Sciatic nerve (tissue), 2 donors: ENCODE measurements around the gene SGPP2. TPM values are rescaled to one million over a fixed set of nuclear protein-coding genes. Genes with fewer than 3 reads are reported as not detected.

Source experiments
- ATAC-seq: fragments of 200-7000 bp; cut with Tn5 transposase; one replicate; pipeline ENCODE4 v1.9.1; 2020; ENCODE audit warnings: mild to moderate bottlenecking, moderate library complexity
- DNase-seq: peaks from one replicate; pipeline ENCODE4 v3.0.0-alpha.2; 2020; ENCODE audit warnings: low spot score
- intact Hi-C: fragments of 100-400 bp; cut with DNase I; formaldehyde crosslinking; loops from one replicate; pipeline ENCODE4 v1.14.2; 2022
- total RNA-seq: library from RNA; stranded (reverse); fragmentation: NEBNext Ultra II Directional; extraction: Animal tissue kit (Norgen Biotek cat#: 25700); gene quantifications from one replicate; pipeline ENCODE4 v1.2.1, GENCODE V29; 2021
- donor health status: DM: no; HTN: no; CAD: no.
- donor health status: DM: no; HTN: no; CAD: no.

The SGPP2 gene
- total RNA-seq, 1 donor from 2014 or later, result 0.53 TPM

- no peak for DNase-seq
- ATAC-seq, result no peak
- intact Hi-C loops, result no loop called here
Measured at GRCh38 chr2:222452422-222452950, 28.1 kb downstream of the SGPP2 start.

- ATAC-seq, result no peak
- intact Hi-C loops, result no loop called here
- DNase-seq, result no peak
Measured at GRCh38 chr2:222456479-222457077, 32.2 kb downstream of the SGPP2 start.

GRCh38 chr2:222459983-222460382 lies 35.6 kb downstream of the SGPP2 start:
- no peak for DNase-seq
- no peak for ATAC-seq
- intact Hi-C loops, result no loop called here

- DNase-seq (no peak), ATAC-seq (no peak)
- intact Hi-C loops, result no loop called here
Measured at GRCh38 chr2:222465746-222466145, 41.4 kb downstream of the SGPP2 start.

DNA sequence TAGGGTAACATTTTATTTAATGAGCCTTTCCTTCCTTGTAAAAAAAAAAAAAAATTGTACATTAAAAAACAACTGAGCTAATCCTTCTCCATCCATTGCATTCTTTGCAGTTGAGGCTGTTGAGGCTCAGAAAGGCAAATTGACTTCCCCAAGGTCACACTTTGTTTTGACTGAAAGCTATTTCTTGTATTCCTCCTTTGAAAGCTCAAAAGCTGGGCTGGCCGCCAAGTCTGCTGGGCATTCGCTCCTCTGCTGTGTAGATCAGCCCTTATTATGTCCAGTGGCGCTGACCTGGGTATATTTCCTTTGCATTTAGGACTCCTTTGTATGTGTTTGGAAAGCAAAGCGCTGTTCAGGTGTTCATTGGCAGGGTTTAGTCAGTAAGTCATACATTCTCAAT lies 44.0 kb downstream of the SGPP2 start:
- intact Hi-C loops, result no loop called here
- ATAC-seq, result no peak
- no peak for DNase-seq

DNA sequence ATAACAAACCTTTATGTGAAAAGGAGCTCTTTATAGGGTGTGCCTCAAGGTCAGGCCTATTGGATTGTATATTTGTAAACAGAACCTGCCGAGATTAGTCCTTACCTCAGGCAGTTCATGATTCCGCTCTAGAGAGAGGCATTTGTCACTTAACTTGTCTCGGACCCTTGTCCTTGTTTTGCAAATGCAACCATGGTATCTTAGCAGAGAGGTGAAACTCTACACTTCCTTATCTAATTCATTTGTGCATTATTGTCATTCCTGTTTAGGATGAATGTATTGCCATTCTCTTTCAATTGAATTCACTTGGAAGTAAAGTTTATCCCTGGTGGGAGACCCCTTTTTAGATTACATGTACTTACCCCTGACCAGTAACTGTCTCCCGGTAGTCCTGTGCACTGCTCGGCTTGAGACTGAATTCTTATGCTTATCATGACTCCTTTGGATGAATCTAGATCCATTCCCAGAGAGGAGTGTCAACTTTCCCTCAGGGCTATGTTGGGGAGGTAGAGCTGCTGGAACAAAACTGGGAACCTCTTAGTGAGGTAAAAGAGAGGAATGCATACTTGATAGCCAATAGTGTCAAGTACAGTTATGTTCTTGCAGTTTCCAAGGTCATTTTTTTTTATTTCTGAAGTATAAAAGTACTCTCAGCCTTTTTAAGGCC lies 46.6 kb downstream of the SGPP2 start:
- no peak for ATAC-seq

DNA sequence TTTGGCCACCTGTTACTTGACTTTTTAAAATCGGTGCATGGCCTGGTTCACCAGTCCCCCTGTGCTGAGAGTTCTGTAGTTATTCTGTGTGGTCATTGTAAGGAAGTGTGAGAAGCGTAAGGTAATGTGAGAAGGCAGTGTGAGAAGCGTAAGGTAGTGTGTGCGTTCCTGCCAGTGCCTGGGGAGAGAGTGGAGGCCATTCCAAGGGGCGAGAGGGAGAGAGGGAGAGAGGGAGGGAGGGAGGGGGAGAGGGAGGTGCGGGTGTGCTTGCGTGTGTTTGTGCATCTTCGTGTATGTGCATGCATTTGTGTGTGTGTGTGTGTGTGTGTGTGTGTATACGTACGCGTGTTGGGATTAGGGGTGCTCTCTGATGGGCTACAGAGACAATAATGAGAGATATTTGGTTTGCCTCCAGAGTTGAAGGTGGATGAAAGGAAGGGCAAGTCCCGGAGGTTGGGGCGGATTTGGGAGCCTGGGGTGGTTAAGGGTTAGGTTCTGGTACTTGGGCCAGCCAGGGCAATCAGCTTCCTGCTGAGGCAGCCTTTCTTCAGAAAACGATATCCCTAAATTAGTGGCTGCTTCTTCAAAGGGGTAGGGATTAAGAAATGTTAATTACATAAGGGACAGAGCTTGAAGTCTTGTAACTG lies 53.7 kb downstream of the SGPP2 start:
- no peak for ATAC-seq
- intact Hi-C loops, result no loop called here
- DNase-seq, result no peak

More for the DNA sequence above, 46.6 kb downstream of the SGPP2 start:
- intact Hi-C loops, result no loop called here
- no peak for DNase-seq

DNA sequence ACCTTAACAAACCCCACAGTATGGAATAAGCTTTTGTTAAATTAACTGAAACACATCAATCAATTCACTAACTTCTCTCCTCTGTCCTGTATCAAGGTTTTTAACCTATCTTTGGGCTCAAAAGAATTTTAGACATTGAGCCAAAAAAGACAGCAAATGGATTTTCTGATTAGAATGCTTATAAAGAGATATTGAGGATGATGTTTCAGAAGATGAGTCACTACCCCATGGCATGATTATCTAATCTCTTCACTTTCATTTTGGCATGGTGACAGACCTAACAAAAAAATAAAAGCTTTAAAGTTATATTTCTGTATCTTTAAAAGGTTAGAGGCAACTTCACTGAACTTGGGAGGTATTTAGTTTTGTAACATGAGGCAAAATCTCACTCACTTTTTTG lies 55.5 kb downstream of the SGPP2 start:
- no peak for ATAC-seq
- no peak for DNase-seq
- intact Hi-C loops, result no loop called here

GRCh38 chr2:222480497-222480896 lies 56.2 kb downstream of the SGPP2 start:
- ATAC-seq (no peak), DNase-seq (no peak)
- intact Hi-C loops, result no loop called here

GRCh38 chr2:222481941-222482340 lies 57.6 kb downstream of the SGPP2 start:
- intact Hi-C loops, result no loop called here
- ATAC-seq, result no peak
- no peak for DNase-seq

- DNase-seq (no peak), ATAC-seq (no peak)
- intact Hi-C loops, result no loop called here
Measured at GRCh38 chr2:222483513-222484039, 59.2 kb downstream of the SGPP2 start.

DNA sequence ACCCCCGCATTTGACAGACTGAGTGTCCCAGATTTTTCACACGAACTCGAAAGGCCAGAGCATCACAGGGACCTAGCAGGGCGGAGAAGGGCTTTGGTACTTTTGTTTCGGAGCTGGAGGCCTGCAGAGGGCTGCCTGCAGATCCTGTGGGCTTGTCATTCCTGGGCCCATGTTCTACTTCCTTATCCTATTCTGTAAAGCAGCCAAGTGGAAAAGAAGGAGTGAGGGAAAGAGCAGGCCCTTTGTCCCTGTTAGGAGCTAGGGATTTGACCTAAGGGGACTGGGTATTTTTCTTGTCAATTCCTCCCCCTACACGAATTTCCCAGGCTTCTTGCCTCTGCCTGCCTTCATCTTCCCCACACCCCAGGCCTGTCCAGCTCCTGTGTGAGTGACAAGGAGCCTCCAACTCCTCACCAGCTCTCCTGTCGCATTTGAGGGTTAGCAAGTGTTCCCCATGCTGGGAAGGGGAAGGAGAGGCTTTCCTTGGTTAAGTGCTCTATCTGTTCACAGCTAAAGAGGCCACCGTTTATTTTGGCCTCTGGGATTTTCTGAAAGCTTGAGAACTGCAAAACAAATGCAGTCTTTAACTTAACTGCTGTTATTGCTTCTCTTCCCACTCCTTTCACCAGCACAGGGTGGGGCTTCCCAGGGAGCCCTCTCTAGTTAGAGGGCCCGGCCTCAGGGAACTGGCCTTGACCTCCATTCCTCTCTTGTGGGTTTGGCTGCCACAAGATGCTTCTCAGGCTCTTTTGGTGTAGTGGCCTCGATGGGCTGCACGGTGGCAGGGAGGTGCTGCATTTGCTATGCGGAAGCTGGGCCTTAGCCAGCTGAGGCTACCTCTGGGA lies 61.2 kb downstream of the SGPP2 start:
- intact Hi-C loops, result no loop called here
- DNase-seq (no peak), ATAC-seq (peak; percentile 15)

GRCh38 chr2:222490131-222490530 lies 65.8 kb downstream of the SGPP2 start:
- ATAC-seq (no peak), DNase-seq (no peak)
- intact Hi-C loops, result no loop called here

DNA sequence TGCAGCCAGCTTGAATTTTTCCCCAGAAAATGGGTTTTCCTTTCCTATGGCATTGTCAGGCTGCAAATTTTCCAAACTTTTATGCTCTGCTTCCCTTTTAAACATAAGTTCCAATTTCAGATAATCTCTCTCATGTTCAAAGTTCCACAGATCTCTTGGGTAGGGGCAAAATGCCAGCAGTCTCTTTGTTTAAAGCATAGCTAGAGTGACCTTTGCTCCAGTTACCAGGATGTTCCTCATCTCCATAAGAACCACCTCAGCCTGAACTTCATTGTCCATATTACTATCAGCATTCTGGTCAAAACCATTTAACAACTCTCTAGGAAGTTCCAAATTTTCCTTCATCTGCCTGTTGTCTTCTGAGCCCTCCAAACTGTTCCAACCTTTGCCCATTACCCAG lies 68.3 kb downstream of the SGPP2 start:
- ATAC-seq (no peak), DNase-seq (no peak)
- intact Hi-C loops, result no loop called here

- intact Hi-C loops, result no loop called here
- ATAC-seq (no peak), DNase-seq (no peak)
Measured at GRCh38 chr2:222494104-222494739, 69.9 kb downstream of the SGPP2 start.

DNA sequence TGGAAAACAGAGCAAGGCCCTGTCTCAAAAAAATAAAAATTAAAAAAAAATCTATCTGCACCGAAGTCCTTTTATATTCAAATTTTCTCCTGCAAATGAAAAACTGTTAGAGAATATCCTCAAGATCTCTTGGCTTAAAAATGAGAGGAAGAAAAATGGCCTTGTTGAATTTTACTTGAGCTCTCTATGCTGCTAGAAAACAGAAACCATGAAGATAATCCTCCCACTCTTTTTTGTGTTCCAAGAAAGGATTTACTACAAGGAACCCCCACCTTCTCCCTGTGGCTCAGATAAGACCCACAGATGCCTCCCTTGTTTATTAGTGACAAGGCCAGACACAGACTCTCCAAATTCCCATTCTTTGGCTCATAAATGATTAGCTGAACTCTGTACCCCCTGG lies 71.0 kb downstream of the SGPP2 start:
- intact Hi-C loops, result no loop called here
- ATAC-seq, result no peak
- DNase-seq, result no peak

DNA sequence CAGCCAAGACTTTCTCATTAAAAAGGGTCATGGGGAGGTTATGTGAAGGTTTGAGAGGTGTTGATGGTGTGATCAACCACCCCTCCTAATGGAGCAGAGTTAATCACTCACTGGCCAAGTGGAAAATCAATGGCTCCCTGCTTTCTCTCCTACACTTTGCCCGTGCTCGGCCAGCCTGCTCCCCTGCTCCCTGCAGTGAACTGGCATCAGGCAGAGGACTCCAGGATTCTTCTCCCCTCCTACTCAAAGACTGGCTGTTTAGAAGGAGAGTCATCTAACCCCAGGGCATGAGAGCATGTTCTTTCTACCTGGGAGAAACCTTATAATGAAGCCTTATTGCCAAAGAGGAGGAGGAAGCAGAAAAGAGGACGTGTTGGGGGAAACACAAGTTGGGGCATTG lies 74.9 kb downstream of the SGPP2 start:
- intact Hi-C loops, result no loop called here
- DNase-seq (no peak), ATAC-seq (no peak)

GRCh38 chr2:222504191-222504590 lies 79.8 kb downstream of the SGPP2 start:
- DNase-seq, result no peak
- no peak for ATAC-seq
- intact Hi-C loops, result no loop called here

DNA sequence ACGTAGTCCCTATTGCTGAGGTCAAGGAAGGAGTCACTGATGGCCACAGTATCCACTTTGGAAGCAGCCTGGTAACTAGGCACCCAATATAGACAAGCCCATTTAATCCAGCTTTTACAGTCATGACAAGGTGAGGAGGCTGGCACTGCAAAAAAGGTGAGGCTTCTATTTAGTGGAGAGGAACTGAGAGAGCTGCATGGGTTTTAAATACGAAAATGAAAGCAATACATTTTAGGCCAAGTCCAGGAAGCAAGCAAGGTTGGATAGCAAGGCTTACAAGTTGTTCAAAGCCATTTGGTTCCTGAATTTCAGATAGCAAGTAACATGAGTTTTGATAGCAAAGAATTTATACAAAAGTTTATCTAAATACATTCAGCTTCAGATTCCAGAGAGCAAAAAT lies 80.4 kb downstream of the SGPP2 start:
- no peak for ATAC-seq
- intact Hi-C loops, result no loop called here
- DNase-seq, result no peak
